GM10266 (cell line): ENCODE results near the gene IER5.

Experiments used
- DNase-seq: peaks from one replicate; pipeline ENCODE4 v3.0.0; 2012; ENCODE audit errors: extremely low spot score
- TF ChIP-seq, protein P1 (sequence below): IDR thresholded peaks from 2 replicates; pipeline ENCODE4 v1.5.1; 2012; ENCODE audit warnings: mild to moderate bottlenecking, low read depth; ENCODE audit not compliant: control insufficient read depth, insufficient read depth; ENCODE audit errors: missing control alignments

IER5 gene

DNA sequence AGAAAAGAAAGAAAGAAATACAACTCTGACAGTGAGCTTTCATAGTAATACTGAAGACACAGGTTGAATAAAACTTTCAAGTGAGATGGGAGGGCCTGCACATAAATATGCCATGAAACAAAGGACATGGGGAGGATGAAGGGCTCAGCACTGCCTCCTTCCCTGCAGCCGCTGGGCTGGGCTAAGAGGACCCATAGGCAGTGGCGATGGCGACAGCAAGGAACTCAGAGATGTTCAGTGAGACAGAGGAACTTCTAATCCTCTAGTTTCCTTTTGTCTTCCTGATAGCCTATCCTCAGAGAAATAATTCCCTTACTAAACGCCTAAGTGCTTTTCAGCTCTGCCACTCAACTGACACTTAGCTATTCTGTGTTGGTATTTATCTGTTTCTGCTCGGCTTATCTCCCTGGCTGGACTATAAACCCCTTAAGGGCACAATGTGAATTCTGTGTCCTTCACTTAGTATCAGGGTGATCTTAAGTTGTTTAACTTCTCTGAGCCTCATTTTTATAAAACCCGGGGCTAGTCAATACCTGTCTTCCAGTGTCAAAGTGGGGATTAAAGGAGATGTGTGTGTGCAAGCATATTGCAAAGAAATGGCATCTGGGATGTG lies 24.4 kb upstream of the IER5 start:
- DNase-seq = no peak

DNA sequence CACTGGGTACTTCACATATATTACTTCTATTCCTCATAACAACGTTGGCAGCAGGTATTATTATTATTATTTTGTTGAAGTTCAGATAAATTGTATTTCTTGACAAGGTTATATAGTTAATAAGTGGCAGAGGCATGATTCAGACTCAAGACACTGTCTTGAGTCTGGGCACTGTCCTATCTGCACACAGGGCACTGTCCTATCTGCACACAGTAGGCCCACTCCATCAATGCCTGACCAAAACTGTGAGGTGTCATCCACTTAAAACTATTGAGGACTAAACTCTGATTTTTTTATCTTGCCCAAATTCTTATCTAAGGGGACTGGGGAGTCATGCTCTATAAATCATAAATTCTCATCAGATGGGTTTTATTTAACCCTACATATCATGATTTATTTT lies 23.8 kb upstream of the IER5 start:
- DNase-seq = no peak
- TF ChIP-seq, protein P1, sequence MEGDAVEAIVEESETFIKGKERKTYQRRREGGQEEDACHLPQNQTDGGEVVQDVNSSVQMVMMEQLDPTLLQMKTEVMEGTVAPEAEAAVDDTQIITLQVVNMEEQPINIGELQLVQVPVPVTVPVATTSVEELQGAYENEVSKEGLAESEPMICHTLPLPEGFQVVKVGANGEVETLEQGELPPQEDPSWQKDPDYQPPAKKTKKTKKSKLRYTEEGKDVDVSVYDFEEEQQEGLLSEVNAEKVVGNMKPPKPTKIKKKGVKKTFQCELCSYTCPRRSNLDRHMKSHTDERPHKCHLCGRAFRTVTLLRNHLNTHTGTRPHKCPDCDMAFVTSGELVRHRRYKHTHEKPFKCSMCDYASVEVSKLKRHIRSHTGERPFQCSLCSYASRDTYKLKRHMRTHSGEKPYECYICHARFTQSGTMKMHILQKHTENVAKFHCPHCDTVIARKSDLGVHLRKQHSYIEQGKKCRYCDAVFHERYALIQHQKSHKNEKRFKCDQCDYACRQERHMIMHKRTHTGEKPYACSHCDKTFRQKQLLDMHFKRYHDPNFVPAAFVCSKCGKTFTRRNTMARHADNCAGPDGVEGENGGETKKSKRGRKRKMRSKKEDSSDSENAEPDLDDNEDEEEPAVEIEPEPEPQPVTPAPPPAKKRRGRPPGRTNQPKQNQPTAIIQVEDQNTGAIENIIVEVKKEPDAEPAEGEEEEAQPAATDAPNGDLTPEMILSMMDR = no peak

More for the DNA sequence above, 24.4 kb upstream of the IER5 start:
- TF ChIP-seq, protein P1 = no peak

DNA sequence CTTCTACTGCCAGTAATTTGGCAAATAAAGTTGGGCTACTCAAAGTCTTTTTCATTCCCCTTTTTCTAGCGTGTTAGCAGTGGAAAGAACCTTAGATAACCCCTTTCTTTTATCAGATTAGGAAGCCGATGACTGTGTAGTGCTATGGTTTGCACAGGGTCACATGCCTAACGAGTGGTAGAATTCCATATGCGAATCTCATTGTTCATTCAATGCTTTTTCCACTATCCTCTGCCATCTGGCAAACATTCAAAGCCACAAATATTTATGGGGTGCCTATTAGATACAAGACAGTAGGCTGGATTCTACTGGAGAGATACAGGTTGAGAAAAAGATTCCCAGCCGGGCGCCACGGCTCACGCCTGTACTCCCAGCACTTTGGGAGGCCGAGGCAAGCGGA lies 14.9 kb upstream of the IER5 start:
- no peak for DNase-seq
- TF ChIP-seq, protein P1 = no peak

DNA sequence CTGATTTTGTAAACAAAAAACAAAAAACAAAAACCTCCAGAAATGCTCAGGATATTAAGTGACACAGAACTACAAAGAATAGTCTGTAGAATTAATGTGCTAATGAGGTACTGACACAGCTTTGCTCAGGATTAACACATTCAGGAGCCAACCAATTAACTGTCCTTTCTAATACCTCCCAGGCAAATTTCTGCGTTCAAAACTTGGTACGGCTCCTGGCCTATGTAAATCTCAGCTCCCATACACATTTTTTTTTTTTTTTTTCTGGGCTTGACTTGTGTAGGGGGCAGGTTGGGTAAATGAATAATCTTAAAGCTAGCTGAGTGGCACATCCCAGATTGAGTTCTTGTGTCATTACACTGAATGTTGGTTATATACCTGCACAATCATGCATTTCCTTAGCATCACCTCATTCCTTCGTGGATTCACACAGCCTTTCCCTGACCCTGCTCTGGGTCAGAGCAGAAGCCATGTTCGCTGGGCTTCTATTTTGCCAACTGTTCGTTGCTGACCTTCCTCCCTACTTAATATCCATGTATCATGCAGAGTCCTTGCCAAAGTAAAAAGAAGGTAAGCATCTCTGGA lies 12.6 kb upstream of the IER5 start:
- no peak for DNase-seq
- TF ChIP-seq, protein P1 = no peak

DNA sequence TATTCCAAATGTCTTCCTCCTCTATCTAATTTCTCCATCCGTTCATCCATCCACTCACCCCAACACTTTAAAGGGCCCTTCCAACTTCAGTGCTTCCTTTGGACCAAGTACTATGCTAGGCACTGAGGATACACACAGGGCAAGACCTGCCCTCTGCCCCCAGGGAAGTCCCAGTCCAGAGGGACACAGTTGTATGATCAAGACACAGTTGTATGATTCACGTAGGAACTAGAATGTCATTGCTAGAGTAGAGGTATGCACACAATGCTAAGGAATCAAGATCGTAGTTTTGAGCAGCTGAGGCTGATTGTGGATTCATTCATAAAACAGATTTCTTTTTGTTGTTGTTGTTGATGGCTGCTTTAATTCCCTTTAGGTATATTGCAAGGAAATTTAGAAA lies 11.6 kb upstream of the IER5 start:
- TF ChIP-seq, protein P1 = no peak
- no peak for DNase-seq

DNA sequence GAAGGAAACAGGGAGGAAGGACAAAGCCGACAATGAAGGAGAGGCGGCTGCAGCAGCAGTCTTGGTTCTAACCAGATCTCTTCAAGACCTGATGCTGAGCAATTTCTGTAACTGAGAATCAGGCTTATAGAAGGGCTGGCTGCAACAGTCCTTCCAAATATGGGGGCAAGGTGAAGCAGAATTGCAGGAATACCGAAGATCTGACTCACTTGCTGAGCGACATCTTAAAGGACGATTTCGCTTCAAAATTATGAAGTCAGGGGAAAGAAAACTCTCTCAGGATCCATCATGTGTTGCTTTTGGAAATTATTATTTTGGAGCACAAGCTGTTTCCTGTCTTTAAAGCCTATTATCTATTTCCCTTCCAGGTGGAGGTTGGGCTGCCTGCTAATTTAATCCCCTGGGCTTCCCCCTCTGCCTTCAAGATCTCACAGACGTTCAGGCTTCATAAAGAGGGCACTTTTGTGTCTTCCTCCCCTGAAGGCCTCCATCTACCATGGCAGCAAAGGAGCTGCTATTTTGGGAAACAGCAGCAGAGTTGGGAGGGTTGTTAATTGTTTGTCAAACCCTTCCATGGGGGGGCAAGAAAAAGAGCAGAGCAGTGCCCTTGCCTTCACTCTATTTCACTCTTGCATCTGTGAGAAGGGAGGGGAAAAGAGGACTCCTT lies 10.8 kb upstream of the IER5 start:
- TF ChIP-seq, protein P1 = no peak
- no peak for DNase-seq

DNA sequence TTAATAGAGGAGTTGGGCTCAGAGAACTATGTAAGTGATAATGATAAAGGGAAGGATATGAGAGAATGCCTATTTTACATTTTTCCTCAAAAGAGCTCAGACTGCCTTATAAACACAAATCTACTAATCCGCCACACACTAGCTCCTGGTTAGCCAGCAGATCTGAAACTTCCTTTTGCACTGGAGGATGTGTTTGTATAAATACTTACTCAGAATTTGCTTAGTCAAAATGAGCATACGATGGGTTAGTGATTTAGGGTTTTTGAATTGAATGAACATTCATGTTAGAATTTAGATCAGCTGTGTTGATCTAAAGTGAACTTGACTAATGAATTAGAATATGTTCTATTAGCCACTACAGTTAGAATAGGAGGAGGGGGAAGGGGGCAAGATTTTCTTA lies 9.1 kb upstream of the IER5 start:
- no peak for DNase-seq

More for the DNA sequence above, 9.1 kb upstream of the IER5 start:
- TF ChIP-seq, protein P1 = no peak
